Effector CD8-positive, alpha-beta T cell (primary cell): ENCODE data around the gene PRKG1.

ENCODE experiments used
- DNase-seq: peaks from one replicate; lab custom pipeline; 2025; lab: John Stamatoyannopoulos, UW
- total RNA-seq, 4 experiments: gene quantifications; one replicate each; lab custom pipeline; 2026; lab: John Stamatoyannopoulos, UW

PRKG1 gene
- total RNA-seq, result 0 to 0.72 (median 0.13) reads per million in 4 experiments

- DNase-seq, result no peak
These were observed at the start of gene PRKG1 for GRCh38 chr10:51074238-51075028. PRKG1 (plus strand) TSS chr10:51074487.

GRCh38 chr10:51028420-51028819, 45.9 kb upstream of the PRKG1 start:
- DNase-seq, result no peak

GRCh38 chr10:51029172-51029641, 45.1 kb upstream of the PRKG1 start:
- DNase-seq, result no peak

GRCh38 chr10:51030480-51030879, 43.8 kb upstream of the PRKG1 start:
- DNase-seq, result no peak

- DNase-seq, result no peak
These were observed 42.3 kb upstream of the PRKG1 start for GRCh38 chr10:51031950-51032349.

GRCh38 chr10:51034769-51035168, 39.5 kb upstream of the PRKG1 start:
- no peak for DNase-seq

GRCh38 chr10:51035344-51035743, 38.9 kb upstream of the PRKG1 start:
- DNase-seq, result no peak

- DNase-seq, result no peak
These were observed 28.4 kb upstream of the PRKG1 start for GRCh38 chr10:51045871-51046270.

GRCh38 chr10:51046654-51047053, 27.6 kb upstream of the PRKG1 start:
- DNase-seq, result no peak

GRCh38 chr10:51047857-51048256, 26.4 kb upstream of the PRKG1 start:
- no peak for DNase-seq

- no peak for DNase-seq
These were observed 25.5 kb upstream of the PRKG1 start for GRCh38 chr10:51048792-51049191.

- no peak for DNase-seq
These were observed 22.1 kb upstream of the PRKG1 start for GRCh38 chr10:51052163-51052562.

- no peak for DNase-seq
These were observed 16.4 kb upstream of the PRKG1 start for GRCh38 chr10:51057925-51058324.

GRCh38 chr10:51063166-51063565, 11.1 kb upstream of the PRKG1 start:
- DNase-seq, result no peak

- DNase-seq, result no peak
These were observed 10.4 kb upstream of the PRKG1 start for GRCh38 chr10:51063659-51064535.

- DNase-seq, result no peak
These were observed 8.1 kb upstream of the PRKG1 start for GRCh38 chr10:51066231-51066630.

- no peak for DNase-seq
These were observed 2.1 kb upstream of the PRKG1 start for GRCh38 chr10:51072210-51072609.

- no peak for DNase-seq
These were observed 1.3 kb upstream of the PRKG1 start for GRCh38 chr10:51072921-51073434.

- no peak for DNase-seq
These were observed 642 bp upstream of the PRKG1 start for GRCh38 chr10:51073453-51074237.

GRCh38 chr10:51075043-51075872, 971 bp downstream of the PRKG1 start:
- DNase-seq, result no peak

- no peak for DNase-seq
These were observed 1.6 kb downstream of the PRKG1 start for GRCh38 chr10:51075873-51076229.
